HTERT RPE-1 (cell line): ENCODE data around the gene SORCS3.
"Not testable (repeated sequence)": the region's sequence is repeated elsewhere in the genome, so short reads cannot be mapped to it uniquely, and the experiment has no call there.

ENCODE experiments used
- in situ Hi-C: fragments of 300-500 bp; cut with MboI; formaldehyde crosslinking; loops from 4 replicates; pipeline ENCODE4 v1.14.3; 2020; ENCODE audit warnings: low sequenced_read_pairs

SORCS3 gene

GRCh38 chr10:104689547-104689946 lies 48.5 kb downstream of the SORCS3 start:
- in situ Hi-C loops, result no loop called here

GRCh38 chr10:104690101-104690500 lies 49.0 kb downstream of the SORCS3 start:
- in situ Hi-C loops, result no loop called here

- in situ Hi-C loops, result no loop called here
These were observed 49.9 kb downstream of the SORCS3 start for GRCh38 chr10:104690959-104691358.

- in situ Hi-C loops, result no loop called here
These were observed 53.0 kb downstream of the SORCS3 start for GRCh38 chr10:104694074-104694473.

- in situ Hi-C loops, result not testable (repeated sequence)
These were observed 62.2 kb downstream of the SORCS3 start for GRCh38 chr10:104703262-104703661.

- in situ Hi-C loops, result no loop called here
These were observed 65.8 kb downstream of the SORCS3 start for GRCh38 chr10:104706886-104707285.

GRCh38 chr10:104707602-104708459 lies 66.7 kb downstream of the SORCS3 start:
- in situ Hi-C loops, result no loop called here

- in situ Hi-C loops, result no loop called here
These were observed 70.2 kb downstream of the SORCS3 start for GRCh38 chr10:104711302-104711721.

GRCh38 chr10:104730593-104730992 lies 89.5 kb downstream of the SORCS3 start:
- in situ Hi-C loops, result not testable (repeated sequence)

GRCh38 chr10:104731192-104731591 lies 90.1 kb downstream of the SORCS3 start:
- in situ Hi-C loops, result no loop called here

- in situ Hi-C loops, result no loop called here
These were observed 91.1 kb downstream of the SORCS3 start for GRCh38 chr10:104732222-104732621.

GRCh38 chr10:104734433-104734832 lies 93.3 kb downstream of the SORCS3 start:
- in situ Hi-C loops, result no loop called here

GRCh38 chr10:104735036-104735756 lies 94.1 kb downstream of the SORCS3 start:
- in situ Hi-C loops, result no loop called here

- in situ Hi-C loops, result no loop called here
These were observed 94.8 kb downstream of the SORCS3 start for GRCh38 chr10:104735757-104736391.

- in situ Hi-C loops, result no loop called here
These were observed 100.0 kb downstream of the SORCS3 start for GRCh38 chr10:104741127-104741526.

- in situ Hi-C loops, result no loop called here
These were observed 103.0 kb downstream of the SORCS3 start for GRCh38 chr10:104744052-104744451.

- in situ Hi-C loops, result no loop called here
These were observed 109.2 kb downstream of the SORCS3 start for GRCh38 chr10:104750291-104750690.

GRCh38 chr10:104762793-104763192 lies 121.7 kb downstream of the SORCS3 start:
- in situ Hi-C loops, result no loop called here

- in situ Hi-C loops, result no loop called here
These were observed 125.3 kb downstream of the SORCS3 start for GRCh38 chr10:104766341-104766740.

- in situ Hi-C loops, result no loop called here
These were observed 126.2 kb downstream of the SORCS3 start for GRCh38 chr10:104767282-104767681.

GRCh38 chr10:104767745-104768144 lies 126.7 kb downstream of the SORCS3 start:
- in situ Hi-C loops, result no loop called here

- in situ Hi-C loops, result no loop called here
These were observed 132.0 kb downstream of the SORCS3 start for GRCh38 chr10:104773105-104773504.
